SK-N-SH treated with all-trans-retinoic acid at 6 μM for 48 hours (cell line): ENCODE results near the gene NBPF1.
"Not testable (repeated sequence)": the region's sequence is repeated elsewhere in the genome, so short reads cannot be mapped to it uniquely, and the experiment has no call there.

ENCODE experiments used
- ARNTL ChIP-seq: fragments of 450-650 bp; formaldehyde crosslinking; IDR thresholded peaks from 2 replicates; pipeline ENCODE4 v1.5.0; 2020; ENCODE audit warnings: low read depth, mild to moderate bottlenecking, moderate library complexity, borderline replicate concordance
- CREB5 ChIP-seq: fragments of 250-450 bp; sonication (Bioruptor Pico); IDR thresholded peaks from 2 replicates; pipeline ENCODE4 v1.5.1; 2020; ENCODE audit warnings: low read depth, mild to moderate bottlenecking, moderate library complexity
- CSDC2 ChIP-seq: fragments of 250-450 bp; sonication (Bioruptor Pico); IDR thresholded peaks from 2 replicates; pipeline ENCODE4 v1.5.0; 2020; ENCODE audit warnings: mild to moderate bottlenecking, moderate library complexity
- GLIS3 ChIP-seq: fragments of 250-450 bp; sonication (Bioruptor Pico); IDR thresholded peaks from 2 replicates; pipeline ENCODE4 v1.5.0; 2020; ENCODE audit warnings: mild to moderate bottlenecking, moderate library complexity
- ISL1 ChIP-seq: fragments of 250-450 bp; sonication (Bioruptor Pico); IDR thresholded peaks from 2 replicates; pipeline ENCODE4 v2.1.2; 2022; ENCODE audit warnings: mild to moderate bottlenecking, moderate library complexity
- PATZ1 ChIP-seq: fragments of 250-450 bp; sonication (Bioruptor Pico); IDR thresholded peaks from 2 replicates; pipeline ENCODE4 v1.8.0; 2020; ENCODE audit warnings: mild to moderate bottlenecking, moderate library complexity, borderline replicate concordance
- POU6F1 ChIP-seq: fragments of 250-450 bp; sonication (Bioruptor Pico); IDR thresholded peaks from 2 replicates; pipeline ENCODE4 v1.8.0; 2021; ENCODE audit warnings: low read depth, mild to moderate bottlenecking, moderate library complexity, borderline replicate concordance
- PPARA ChIP-seq: fragments of 250-450 bp; sonication (Bioruptor Pico); IDR thresholded peaks from 2 replicates; pipeline ENCODE4 v1.5.0; 2020; ENCODE audit warnings: mild to moderate bottlenecking, borderline replicate concordance
- RARB ChIP-seq: fragments of 250-450 bp; sonication (Bioruptor Pico); IDR thresholded peaks from 2 replicates; pipeline ENCODE4 v1.8.0; 2021; ENCODE audit warnings: mild to moderate bottlenecking, moderate library complexity
- SNAI2 ChIP-seq: fragments of 250-450 bp; sonication (Bioruptor Pico); IDR thresholded peaks from 2 replicates; pipeline ENCODE4 v1.5.0; 2020; ENCODE audit warnings: mild to moderate bottlenecking, moderate library complexity
- TCF4 ChIP-seq: fragments of 250-450 bp; sonication (Bioruptor Pico); IDR thresholded peaks from 2 replicates; pipeline ENCODE4 v1.8.0; 2021; ENCODE audit warnings: mild to moderate bottlenecking, moderate library complexity, borderline replicate concordance
- TOX ChIP-seq: fragments of 250-450 bp; sonication (Bioruptor Pico); IDR thresholded peaks from 2 replicates; pipeline ENCODE4 v1.8.0; 2021; ENCODE audit warnings: mild to moderate bottlenecking, moderate library complexity, borderline replicate concordance

- not testable (repeated sequence) for TF ChIP-seq POU6F1; TCF4; GLIS3 (CRISPR knock-in tag); RARB (CRISPR knock-in tag); PATZ1 (CRISPR knock-in tag); CREB5; SNAI2 (CRISPR knock-in tag); PPARA (CRISPR knock-in tag); TOX (CRISPR knock-in tag); ARNTL; ISL1; CSDC2 (CRISPR knock-in tag)
These were observed 10.0 kb upstream of the NBPF1 start for GRCh38 chr1:16623337-16623736.
